Aorta (tissue), 5 donors: Measurements from ENCODE around the gene CYLD. TPM values are rescaled to one million over a fixed set of nuclear protein-coding genes. Genes with fewer than 3 reads are reported as not detected.

Experiments used
- ATAC-seq: fragments of 200-7000 bp; cut with Tn5 transposase; one replicate; pipeline ENCODE4 v1.9.1; 2022; ENCODE audit warnings: moderate library complexity; ENCODE audit not compliant: low FRiP score
- DNase-seq, 2 donors: peaks; one replicate each; pipeline ENCODE4 v3.0.0-alpha.2; 2020
- H3K27ac ChIP-seq, 2 donors: one replicate each; pipeline ENCODE4 v1.5.1; 2013; ENCODE audit warnings: low read length in 2 of 2, mild to moderate bottlenecking in 2 of 2, moderate library complexity in 2 of 2, control low read depth in 1 of 2, inconsistent platforms in 1 of 2, low read depth in 1 of 2
- H3K27me3 ChIP-seq, 2 donors: one replicate each; pipeline ENCODE4 v1.6.1; 2013; ENCODE audit warnings: control low read depth in 1 of 2, low read length in 1 of 2, mild to moderate bottlenecking in 1 of 2, moderate library complexity in 1 of 2; ENCODE audit not compliant: insufficient read depth in 2 of 2, control insufficient read depth in 1 of 2
- H3K36me3 ChIP-seq, 2 donors: one replicate each; pipeline ENCODE4 v1.6.1; 2013; ENCODE audit warnings: control low read depth in 1 of 2, low read length in 1 of 2, mild to moderate bottlenecking in 1 of 2; ENCODE audit not compliant: insufficient read depth in 2 of 2, control insufficient read depth in 1 of 2
- H3K4me1 ChIP-seq, 2 donors: one replicate each; pipeline ENCODE4 v1.6.1; 2013; ENCODE audit warnings: low read length in 2 of 2, control low read depth in 1 of 2, mild to moderate bottlenecking in 1 of 2, moderate library complexity in 1 of 2; ENCODE audit not compliant: insufficient read depth in 2 of 2, control insufficient read depth in 1 of 2
- H3K4me3 ChIP-seq, 2 donors: one replicate each; pipeline ENCODE4 v1.5.1; 2013; ENCODE audit warnings: low read length in 2 of 2, control low read depth in 1 of 2, mild to moderate bottlenecking in 1 of 2
- H3K9me3 ChIP-seq: one replicate; pipeline ENCODE4 v1.6.1; 2013; ENCODE audit warnings: mild to moderate bottlenecking, low read length; ENCODE audit not compliant: control insufficient read depth
- WGBS, 2 donors: extraction: QIAGEN DNeasy Blood & Tissue Kit; methylation state at CpG; one replicate each; pipeline ENCODE4 v1.1.7; 2013; 5-methylcytosine and 5-hydroxymethylcytosine counted together
- intact Hi-C, 2 donors: fragments of 100-400 bp; cut with DNase I; formaldehyde crosslinking; loops; one replicate each; pipeline versions ENCODE4 v1.14.2 to v1.15.0; 2022
- microRNA-seq, 2 donors: library from miRNA; unstranded; fragments of <30 nt; microRNA quantifications; one replicate each; pipeline ENCODE4 v1.2.0, GENCODE V29; 2020
- polyA plus RNA-seq, 2 donors: library from polyadenylated mRNA; stranded (reverse); fragments of 200-250 nt; gene quantifications; one replicate each; pipeline ENCODE4 v1.2.3, GENCODE V29; 2013
- total RNA-seq, 2 donors: library from RNA; stranded (reverse); fragmentation: NEBNext Ultra II Directional; extraction: Animal tissue kit (Norgen Biotek cat#: 25700); gene quantifications; one replicate each; pipeline ENCODE4 v1.2.1, GENCODE V29; 2021
- donor health status: healthy with polysubstance abuse.
- donor health status: Bipolar disorder and iron deficiency.
- donor health status: DM: no; HTN: no; CAD: no.
- donor health status: DM: no; HTN: no; CAD: no.
- donor health status: DM: yes; HTN: yes; CAD: no.

CYLD gene
- total and polyA plus RNA-seq, 4 donors = 15.8 to 65.1 (median 42.7) TPM

DNA sequence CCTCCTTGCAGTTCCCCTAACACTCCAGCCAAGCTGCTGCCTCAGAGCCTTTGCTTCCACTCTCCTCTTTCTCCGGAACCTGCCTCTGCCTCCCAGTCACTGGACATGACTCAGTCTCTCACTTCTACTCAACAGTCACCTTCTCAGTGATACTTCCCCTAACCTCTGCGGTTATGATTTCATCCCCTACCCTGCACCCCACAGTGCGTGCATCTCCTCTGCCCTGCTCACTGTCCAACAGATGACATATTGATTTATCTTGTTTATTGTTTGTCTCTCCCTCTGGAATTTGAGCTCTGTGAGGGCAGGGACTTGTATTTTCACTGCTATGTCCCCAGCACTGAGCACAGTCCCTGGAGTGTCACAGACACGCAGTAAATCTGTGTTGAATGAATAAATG lies 100.7 kb downstream of the CYLD start:
- H3K27me3 ChIP-seq = no peaks in the 10 kb centered on the region
- 89 to 91% methylated on average over 4 of the region's 4 CpGs for WGBS, 2 donors
- H3K9me3 ChIP-seq = no peaks in the 10 kb centered on the region
- no peak for ATAC-seq
- no peak for DNase-seq
- H3K4me3 ChIP-seq = no peak overlapping the region
- no peaks in the 10 kb centered on the region for H3K4me1 ChIP-seq
- intact Hi-C loops = no loop called here
- H3K36me3 ChIP-seq = no peaks in the 10 kb centered on the region
- no peak overlapping the region for H3K27ac ChIP-seq

- intact Hi-C loops = no loop called here
- H3K27ac ChIP-seq = no peak overlapping the region
- WGBS, 2 donors = 46 to 50% methylated on average over 5 of the region's 5 CpGs
- no peaks in the 10 kb centered on the region for H3K27me3 ChIP-seq
- no peaks in the 10 kb centered on the region for H3K9me3 ChIP-seq
- ATAC-seq (no peak), DNase-seq (no peak)
- no peaks in the 10 kb centered on the region for H3K4me1 ChIP-seq
- H3K4me3 ChIP-seq = no peak overlapping the region
- H3K36me3 ChIP-seq = no peaks in the 10 kb centered on the region
Measured at GRCh38 chr16:50844840-50845239, 103.0 kb downstream of the CYLD start.

DNA sequence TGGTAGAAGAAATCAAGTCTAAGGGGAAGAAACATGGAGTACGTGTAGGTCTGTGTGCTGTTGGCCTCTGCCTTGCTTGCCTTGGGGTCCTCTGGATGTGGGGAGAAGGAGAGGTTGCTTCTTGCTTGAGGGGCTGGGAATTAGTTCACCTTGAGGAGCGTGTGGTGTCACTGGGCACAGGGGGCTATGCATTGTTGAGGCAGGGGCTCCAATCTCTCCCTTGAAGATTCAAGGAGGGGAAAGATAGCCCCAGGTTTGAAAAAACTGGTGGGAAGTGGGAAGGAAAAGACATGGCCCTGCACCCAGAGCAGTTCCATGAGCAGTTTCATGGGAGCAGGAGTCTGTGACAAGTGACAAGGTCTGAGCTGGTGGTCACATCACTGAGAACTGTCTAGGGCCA lies 103.4 kb downstream of the CYLD start:
- Histone ChIP-seq H3K4me1 (no peaks in the 10 kb centered on the region), H3K9me3 (no peaks in the 10 kb centered on the region), H3K36me3 (no peaks in the 10 kb centered on the region), H3K27ac (no peak overlapping the region), H3K27me3 (no peaks in the 10 kb centered on the region), H3K4me3 (no peak overlapping the region)
- WGBS, 2 donors = 75 to 79% methylated on average over 2 of the region's 2 CpGs
- DNase-seq (no peak), ATAC-seq (no peak)
- intact Hi-C loops = no loop called here

- intact Hi-C loops = no loop called here
- WGBS, 2 donors = 94 to 98% methylated on average over 2 of the region's 2 CpGs
- DNase-seq (no peak), ATAC-seq (no peak)
- Histone ChIP-seq H3K4me3 (no peak overlapping the region), H3K9me3 (no peaks in the 10 kb centered on the region), H3K4me1 (no peaks in the 10 kb centered on the region), H3K27me3 (no peaks in the 10 kb centered on the region), H3K36me3 (no peaks in the 10 kb centered on the region), H3K27ac (no peak overlapping the region)
Measured at GRCh38 chr16:50846511-50846910, 104.6 kb downstream of the CYLD start.

DNA sequence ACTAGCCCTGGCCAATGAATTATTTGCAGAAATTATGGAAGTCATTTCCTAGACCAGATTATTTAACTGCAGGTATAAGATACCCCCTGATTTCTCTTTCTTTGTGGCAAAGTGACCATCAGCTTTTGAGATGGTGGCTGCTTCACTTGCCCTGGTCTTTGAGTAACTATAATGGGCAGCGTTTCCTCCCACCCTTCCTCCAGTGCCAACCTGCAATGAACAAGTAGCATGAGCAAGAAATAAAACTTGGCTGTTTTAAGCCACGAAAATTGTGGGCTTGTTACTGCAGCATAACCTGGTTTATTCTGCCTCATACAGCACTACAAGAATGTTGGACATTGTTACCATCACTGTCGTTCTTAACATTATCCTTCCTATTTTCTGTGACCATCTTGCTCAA lies 105.3 kb downstream of the CYLD start:
- no peak for DNase-seq
- no peaks in the 10 kb centered on the region for H3K4me1 ChIP-seq
- intact Hi-C loops = no loop called here
- no peaks in the 10 kb centered on the region for H3K9me3 ChIP-seq
- no peaks in the 10 kb centered on the region for H3K36me3 ChIP-seq
- H3K4me3 ChIP-seq = no peak overlapping the region
- no peak for ATAC-seq
- no peak overlapping the region for H3K27ac ChIP-seq
- 76% methylated on average over 3 of the region's 3 CpGs for WGBS, 2 donors
- no peaks in the 10 kb centered on the region for H3K27me3 ChIP-seq

DNA sequence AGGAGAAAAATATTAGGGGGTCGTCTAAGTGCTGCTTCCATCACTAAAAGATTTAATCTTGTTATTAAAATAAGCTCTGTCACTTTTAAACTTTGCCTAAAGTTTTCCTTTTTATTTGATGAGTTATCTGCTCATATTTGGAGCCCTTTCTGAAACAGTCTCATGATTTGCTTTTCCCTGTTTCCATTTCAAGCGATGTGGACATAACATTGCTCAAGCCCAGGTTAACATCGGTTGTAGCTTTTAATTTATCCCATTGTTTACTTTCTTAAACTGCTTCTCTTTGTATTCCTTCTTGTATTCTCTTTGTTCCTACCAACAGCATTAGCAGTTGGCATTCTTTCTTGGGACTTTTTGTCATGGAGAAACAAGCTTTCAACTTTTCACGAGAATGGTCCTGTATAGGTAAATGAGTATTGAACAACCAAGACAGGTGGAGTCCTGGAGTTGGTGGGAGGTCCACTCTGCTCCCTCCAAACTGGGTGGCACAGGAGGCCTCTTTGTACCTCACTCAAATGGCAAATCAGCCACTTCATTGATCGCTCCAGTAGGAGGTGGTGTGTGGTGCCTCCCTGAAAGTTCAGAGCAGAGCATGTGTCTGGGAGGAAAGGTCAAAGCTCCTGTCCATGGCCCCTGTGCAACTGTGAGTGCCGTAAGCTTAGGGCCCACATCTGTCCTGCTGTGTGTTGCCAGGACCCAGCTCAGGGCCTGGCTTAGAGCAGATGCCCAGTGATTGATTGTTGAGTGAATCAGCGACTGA lies 107.0 kb downstream of the CYLD start:
- Histone ChIP-seq H3K36me3 (no peaks in the 10 kb centered on the region), H3K9me3 (no peaks in the 10 kb centered on the region), H3K4me1 (no peaks in the 10 kb centered on the region), H3K27me3 (no peaks in the 10 kb centered on the region), H3K4me3 (no peak overlapping the region), H3K27ac (no peak overlapping the region)
- intact Hi-C loops = no loop called here
- no peak for DNase-seq
- 80 to 82% methylated on average over 7 of the region's 7 CpGs for WGBS, 2 donors
- no peak for ATAC-seq

Small RNA genes lying within 50 kb of the gene (microRNA-seq; reads per million reads assigned to microRNA genes)
- gene MIR3181 = 0 reads per million in 2 donors

Other genes starting within 250 kb of the CYLD start
- 10 to 100 TPM; 34.4 to 55.2 TPM for gene NKD1, start 193.7 kb upstream of the CYLD start, total RNA-seq
- 1 to 10 TPM; 5.1 to 7.6 TPM for gene NKD1, start 193.7 kb upstream of the CYLD start, polyA plus RNA-seq
- gene SNX20, start 60.8 kb upstream of the CYLD start, total RNA-seq = 1 to 10 TPM; 2.7 to 5.0 TPM
- 1 to 10 TPM in 1 of 2 donors, under 1 TPM in 1; 0.41 to 1.8 TPM for gene SNX20, start 60.8 kb upstream of the CYLD start, polyA plus RNA-seq
- gene NOD2, start 48.5 kb upstream of the CYLD start, total RNA-seq = 1 to 10 TPM; 3.7 to 9.3 TPM
- under 1 TPM; 0.31 to 0.38 TPM for gene NOD2, start 48.5 kb upstream of the CYLD start, polyA plus RNA-seq